GM21619 (cell line): ENCODE measurements around the gene EEF2K.

Experiments
- ATAC-seq: cut with Tn5 transposase; IDR thresholded peaks from one replicate; pipeline ENCODE4 v1.9.1; 2021; ENCODE audit not compliant: unreplicated experiment

EEF2K gene

DNA sequence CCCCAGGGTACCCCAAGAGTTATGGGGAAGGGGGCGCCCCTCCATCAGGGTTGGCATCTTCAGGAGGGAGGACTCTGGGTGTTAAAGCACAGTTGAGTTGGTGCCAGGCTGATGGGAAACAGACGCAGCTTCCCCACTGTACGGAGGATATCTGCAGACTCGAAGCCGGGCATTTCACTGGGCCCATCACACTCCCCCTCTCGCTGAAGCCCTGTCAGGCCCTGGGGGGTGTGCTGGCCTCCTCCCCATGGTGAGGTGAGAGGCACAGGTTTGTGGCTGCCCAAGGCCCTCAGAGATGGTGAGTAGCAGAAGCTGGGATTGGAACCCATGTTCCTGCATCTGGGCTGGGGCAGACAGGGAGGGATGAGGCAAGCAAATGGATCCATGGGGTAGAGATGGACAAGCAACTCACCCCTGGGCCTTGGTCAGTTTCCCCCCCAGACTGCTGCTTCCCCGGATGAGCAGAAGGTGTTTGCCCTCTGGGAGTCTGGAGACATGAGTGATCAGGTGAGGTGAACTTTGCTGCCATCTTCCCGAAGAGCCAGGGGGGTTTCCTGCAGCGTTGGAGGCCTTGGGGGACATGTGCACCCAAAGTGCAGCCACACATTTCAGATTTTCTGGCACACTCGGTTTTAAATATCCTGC is 122.1 kb downstream of the EEF2K start:
- ATAC-seq: no peak

- no peak for ATAC-seq
Observed at GRCh38 chr16:22329199-22329695, 123.2 kb downstream of the EEF2K start.

DNA sequence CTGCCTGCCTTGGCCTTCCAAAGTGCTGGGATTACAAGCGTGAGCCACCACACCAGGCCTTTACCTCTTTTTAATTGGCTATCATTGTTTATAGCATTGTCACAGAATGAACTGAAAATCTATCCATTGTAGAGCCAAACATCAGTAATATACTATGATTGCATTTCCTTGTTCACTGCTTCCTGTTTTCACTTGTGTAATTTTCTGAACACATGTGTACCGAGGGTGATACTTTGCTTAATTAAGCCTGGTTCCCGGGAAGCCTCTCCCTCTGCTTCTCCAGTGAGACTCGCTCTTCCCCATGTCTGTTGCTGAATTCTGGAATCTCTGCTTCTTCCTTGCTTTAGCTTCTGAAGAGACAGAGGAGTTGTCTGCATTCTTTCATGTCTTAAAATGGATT is 124.2 kb downstream of the EEF2K start:
- no peak for ATAC-seq

DNA sequence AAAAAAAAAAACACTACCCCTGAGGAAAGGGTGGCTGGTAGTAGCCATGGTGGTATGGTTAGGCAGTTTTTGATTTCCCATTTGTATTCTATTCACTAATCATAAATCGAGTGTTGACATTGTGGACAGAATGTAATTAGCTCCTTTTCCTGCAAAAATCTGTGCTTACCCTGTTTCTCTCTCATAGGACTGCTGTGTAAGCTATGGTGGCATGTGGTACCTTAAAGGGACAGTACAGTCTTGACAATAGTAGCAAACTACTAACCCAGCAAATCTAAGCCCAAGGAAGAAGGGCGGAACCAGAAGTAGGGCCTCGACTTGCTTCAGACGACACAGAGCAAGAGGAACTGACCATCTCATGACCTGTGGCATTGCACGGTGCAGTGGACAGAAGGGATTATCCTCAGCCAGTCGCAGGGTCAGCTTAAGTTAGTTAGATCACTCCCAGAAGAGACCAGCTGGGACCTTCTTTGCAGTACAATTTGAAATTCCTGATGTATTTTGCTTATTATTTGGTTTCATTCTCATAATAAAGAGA is 127.4 kb downstream of the EEF2K start:
- ATAC-seq: no peak

DNA sequence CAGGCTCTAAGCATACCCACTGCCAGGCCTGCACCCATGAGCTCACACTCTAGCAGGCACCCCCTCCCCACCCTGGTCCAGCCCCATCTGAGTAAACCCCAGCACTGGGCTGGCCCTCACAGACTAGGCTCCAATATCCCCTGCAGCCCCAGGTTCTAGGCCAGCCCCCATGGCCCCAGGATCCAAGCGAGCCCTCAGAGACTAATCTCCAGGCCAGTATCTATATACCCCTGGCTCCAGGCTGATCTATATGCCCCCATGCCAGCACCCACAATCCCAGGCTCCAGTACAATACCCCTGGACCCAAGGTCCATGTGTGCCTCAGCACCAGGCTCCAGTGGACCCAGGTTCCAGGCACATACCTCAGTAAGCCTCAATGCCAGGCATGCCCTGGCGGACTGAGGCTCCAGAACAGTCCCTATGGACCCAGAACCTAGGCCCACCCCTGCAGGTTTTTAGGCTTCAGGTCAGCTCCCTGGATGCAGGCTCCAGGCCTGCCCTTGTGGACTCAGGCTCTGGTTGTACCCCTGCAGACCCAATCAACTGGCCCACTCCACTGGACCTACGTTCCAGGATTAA is 129.7 kb downstream of the EEF2K start:
- no peak for ATAC-seq

DNA sequence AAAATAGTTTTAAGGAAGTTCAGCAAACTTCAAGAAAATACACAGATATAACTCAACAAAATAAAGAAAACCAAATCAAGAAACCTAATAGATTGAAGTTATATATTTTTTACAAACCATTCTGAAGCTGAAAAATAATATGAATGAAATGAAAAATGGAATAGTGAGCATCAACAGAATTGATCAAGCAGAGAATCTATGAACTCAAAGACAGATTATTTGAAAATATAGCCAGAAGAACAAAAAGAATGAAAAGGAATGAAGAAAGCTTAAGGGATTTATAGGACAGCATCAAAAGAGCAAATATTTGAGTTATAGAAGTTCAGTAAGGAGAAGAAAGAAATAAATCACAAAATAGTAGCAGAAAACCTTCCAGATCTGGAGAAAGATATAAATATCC is 130.5 kb downstream of the EEF2K start:
- ATAC-seq: no peak

DNA sequence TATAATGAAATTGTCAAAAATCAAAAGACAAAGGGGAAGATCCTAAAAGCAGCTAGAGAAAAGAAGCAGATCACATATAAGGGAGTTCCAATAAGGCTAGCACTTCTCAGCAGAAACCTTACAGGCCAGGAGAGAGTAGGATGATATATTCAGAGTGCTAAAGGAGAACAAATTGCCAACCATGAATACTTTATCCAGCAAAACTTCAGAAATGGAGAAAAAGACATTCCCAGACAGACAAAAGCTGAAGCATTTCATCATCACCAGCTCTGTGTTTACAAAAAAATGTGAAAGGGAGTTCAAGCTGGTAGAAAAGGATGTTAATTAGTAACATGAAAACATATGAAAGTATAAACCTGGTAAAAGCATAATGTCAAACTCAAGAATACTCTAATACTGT is 131.0 kb downstream of the EEF2K start:
- ATAC-seq: no peak

GRCh38 chr16:22337849-22338635 is 132.0 kb downstream of the EEF2K start:
- no peak for ATAC-seq
